Glutamatergic neuron (in vitro differentiated cells): ENCODE data around the gene PRPF38A. TPM values are rescaled to one million over a fixed set of nuclear protein-coding genes. Genes with fewer than 3 reads are reported as not detected.

Experiments used
- DNase-seq: peaks from one replicate; pipeline ENCODE4 v3.0.0; 2022
- H3K27ac Mint-ChIP-seq: one replicate; pipeline ENCODE4 v1.8.0; 2020; ENCODE audit warnings: mild to moderate bottlenecking, mixed read lengths, inconsistent platforms; ENCODE audit not compliant: unreplicated experiment
- H3K27me3 Mint-ChIP-seq: one replicate; pipeline ENCODE4 v1.8.0; 2020; ENCODE audit warnings: mild to moderate bottlenecking, moderate library complexity, mixed read lengths, inconsistent platforms; ENCODE audit not compliant: unreplicated experiment
- H3K36me3 Mint-ChIP-seq: one replicate; pipeline ENCODE4 v1.8.0; 2020; ENCODE audit warnings: mild to moderate bottlenecking, mixed read lengths, inconsistent platforms; ENCODE audit not compliant: unreplicated experiment
- H3K4me1 Mint-ChIP-seq: one replicate; pipeline ENCODE4 v1.8.0; 2020; ENCODE audit warnings: mild to moderate bottlenecking, low read depth, mixed read lengths, inconsistent platforms; ENCODE audit not compliant: unreplicated experiment
- H3K4me3 Mint-ChIP-seq: one replicate; pipeline ENCODE4 v1.8.0; 2020; ENCODE audit warnings: mild to moderate bottlenecking, mixed read lengths, inconsistent platforms; ENCODE audit not compliant: unreplicated experiment
- H3K9me3 Mint-ChIP-seq: one replicate; pipeline ENCODE4 v1.8.0; 2020; ENCODE audit warnings: mild to moderate bottlenecking, moderate library complexity, mixed read lengths, inconsistent platforms; ENCODE audit not compliant: unreplicated experiment
- total RNA-seq: library from RNA; stranded (reverse); fragmentation: NEBNext Ultra II Directional; extraction: Animal tissue kit (Norgen Biotek cat#: 25700); gene quantifications from one replicate; pipeline ENCODE4 v1.2.1, GENCODE V29; 2021; ENCODE audit not compliant: unreplicated experiment
- TF ChIP-seq, protein P1 (sequence below): fragments of 200-600 bp; sonication (generic); IDR thresholded peaks from one replicate; pipeline ENCODE4 v1.5.0; 2021; ENCODE audit not compliant: partially characterized antibody, unreplicated experiment

The PRPF38A gene
- total RNA-seq, 1 donor from 2014 or later = 41.6 TPM

DNA sequence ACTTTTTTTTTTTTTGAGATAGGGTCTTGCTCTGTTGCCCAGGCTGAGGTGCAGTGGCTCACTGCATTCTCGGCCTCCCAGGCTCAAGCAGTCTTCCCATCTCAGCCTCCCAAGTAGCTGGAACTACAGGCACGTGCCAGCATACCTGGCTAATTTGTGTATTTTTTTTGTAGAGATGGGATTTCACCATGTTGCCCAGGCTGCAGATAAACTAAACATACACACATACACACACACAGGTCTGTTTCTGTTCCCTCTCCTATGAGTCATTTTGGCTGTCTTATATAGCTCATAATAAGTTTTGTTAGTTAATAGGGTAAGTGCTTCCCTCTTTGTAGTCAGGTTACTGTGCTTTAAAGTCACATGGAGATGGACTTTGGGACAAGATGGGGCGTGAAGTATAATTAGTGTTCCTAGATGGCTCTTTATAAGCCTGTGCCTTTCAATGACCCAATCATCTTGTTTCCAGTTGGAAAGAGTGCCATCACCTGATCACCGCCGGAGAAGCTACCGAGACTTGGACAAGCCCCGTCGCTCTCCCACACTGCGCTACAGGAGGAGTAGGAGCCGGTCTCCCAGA, 9.1 kb downstream of the PRPF38A start:
- no peak for DNase-seq
- H3K4me1 Mint-ChIP-seq = no peaks in the 10 kb centered on the region
- H3K27ac Mint-ChIP-seq = no peak overlapping the region
- no peaks in the 10 kb centered on the region for H3K9me3 Mint-ChIP-seq
- no peak overlapping the region for H3K4me3 Mint-ChIP-seq
- TF ChIP-seq, protein P1, sequence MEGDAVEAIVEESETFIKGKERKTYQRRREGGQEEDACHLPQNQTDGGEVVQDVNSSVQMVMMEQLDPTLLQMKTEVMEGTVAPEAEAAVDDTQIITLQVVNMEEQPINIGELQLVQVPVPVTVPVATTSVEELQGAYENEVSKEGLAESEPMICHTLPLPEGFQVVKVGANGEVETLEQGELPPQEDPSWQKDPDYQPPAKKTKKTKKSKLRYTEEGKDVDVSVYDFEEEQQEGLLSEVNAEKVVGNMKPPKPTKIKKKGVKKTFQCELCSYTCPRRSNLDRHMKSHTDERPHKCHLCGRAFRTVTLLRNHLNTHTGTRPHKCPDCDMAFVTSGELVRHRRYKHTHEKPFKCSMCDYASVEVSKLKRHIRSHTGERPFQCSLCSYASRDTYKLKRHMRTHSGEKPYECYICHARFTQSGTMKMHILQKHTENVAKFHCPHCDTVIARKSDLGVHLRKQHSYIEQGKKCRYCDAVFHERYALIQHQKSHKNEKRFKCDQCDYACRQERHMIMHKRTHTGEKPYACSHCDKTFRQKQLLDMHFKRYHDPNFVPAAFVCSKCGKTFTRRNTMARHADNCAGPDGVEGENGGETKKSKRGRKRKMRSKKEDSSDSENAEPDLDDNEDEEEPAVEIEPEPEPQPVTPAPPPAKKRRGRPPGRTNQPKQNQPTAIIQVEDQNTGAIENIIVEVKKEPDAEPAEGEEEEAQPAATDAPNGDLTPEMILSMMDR = no peak
- H3K27me3 Mint-ChIP-seq = no peaks in the 10 kb centered on the region
- no peaks in the 10 kb centered on the region for H3K36me3 Mint-ChIP-seq

DNA sequence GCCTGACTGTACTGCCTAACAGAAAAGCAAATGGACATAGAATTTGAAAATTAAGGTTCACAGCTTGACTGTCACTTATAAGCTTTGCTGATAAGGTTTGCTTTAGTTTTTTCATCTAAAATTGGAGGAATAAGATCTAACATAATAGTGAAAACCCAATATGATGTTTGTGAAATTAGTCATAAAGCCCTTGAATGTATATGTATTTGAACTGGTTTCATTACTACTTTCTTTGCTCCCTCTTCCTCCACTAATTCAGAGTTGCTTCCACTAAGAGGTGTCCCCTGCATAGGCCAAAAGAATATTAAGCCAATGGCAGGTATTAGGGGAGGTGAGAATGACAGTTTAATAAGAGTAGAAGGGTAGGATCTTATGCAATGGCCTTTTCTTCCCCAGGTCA, 10.5 kb downstream of the PRPF38A start:
- Mint-ChIP-seq H3K36me3 (no peaks in the 10 kb centered on the region), H3K27me3 (no peaks in the 10 kb centered on the region), H3K4me3 (no peak overlapping the region), H3K27ac (no peak overlapping the region), H3K9me3 (no peaks in the 10 kb centered on the region), H3K4me1 (no peaks in the 10 kb centered on the region)
- TF ChIP-seq, protein P1 = no peak
- DNase-seq = no peak

DNA sequence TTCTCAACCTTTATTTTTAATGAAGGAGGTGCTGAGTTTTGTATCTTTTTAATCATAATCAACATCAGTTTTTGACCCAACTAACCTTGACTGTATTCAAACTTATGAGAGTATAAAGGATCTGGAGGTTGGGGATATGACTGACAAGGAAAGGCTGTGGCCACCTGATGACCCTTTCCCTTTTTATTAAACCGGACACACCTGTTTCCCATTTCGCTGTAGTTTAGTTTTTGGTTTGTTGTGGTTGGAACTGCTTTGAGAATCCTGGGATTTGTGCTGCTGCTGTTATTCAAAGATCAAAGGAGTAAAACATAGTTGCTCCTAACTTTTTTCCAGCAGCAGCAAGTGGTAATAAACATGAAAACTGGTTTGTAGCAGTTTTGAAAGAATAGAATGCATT, 12.4 kb downstream of the PRPF38A start:
- no peak for DNase-seq
- TF ChIP-seq, protein P1 = no peak
- no peaks in the 10 kb centered on the region for H3K36me3 Mint-ChIP-seq
- no peak overlapping the region for H3K4me3 Mint-ChIP-seq
- H3K9me3 Mint-ChIP-seq = no peaks in the 10 kb centered on the region
- H3K4me1 Mint-ChIP-seq = no peaks in the 10 kb centered on the region
- no peak overlapping the region for H3K27ac Mint-ChIP-seq
- H3K27me3 Mint-ChIP-seq = no peaks in the 10 kb centered on the region

DNA sequence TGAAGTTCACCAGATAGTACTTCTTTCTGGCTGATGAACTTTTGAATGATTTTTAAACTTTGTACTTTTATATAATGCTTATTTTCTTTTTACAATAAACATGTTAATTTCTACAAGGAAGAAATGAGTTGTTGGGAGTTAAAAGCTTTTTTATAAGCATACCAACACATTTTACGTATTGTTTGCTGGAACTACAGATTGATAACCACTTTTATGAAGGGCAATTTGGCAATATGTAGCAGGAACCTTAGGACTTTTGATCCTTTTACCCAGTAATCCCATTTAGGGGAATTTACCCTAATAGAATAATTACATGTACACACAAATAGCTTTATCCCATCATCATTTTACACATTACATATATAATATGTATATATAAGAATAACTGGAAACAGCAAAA, 16.3 kb downstream of the PRPF38A start:
- Mint-ChIP-seq H3K27me3 (no peaks in the 10 kb centered on the region), H3K4me1 (no peaks in the 10 kb centered on the region)

DNA sequence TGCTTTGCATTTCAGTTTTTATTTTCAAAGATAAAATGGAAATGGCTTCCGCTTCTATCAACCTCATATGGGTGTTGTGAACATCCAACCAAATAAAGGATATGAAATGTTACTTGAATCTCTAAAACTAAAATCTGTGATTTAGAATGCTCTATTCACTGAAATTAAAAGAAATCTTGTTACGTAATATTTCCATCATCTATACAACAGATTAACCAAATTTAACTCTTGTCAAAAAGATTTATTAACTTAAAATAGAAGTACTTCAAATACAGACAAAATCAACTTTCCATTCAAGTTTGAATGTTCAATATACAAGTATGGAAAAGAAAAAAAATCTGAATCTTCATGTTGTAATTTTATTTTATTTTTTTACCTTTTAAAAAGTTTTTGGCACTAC, 18.7 kb downstream of the PRPF38A start:
- Mint-ChIP-seq H3K27ac (no peak overlapping the region), H3K36me3 (no peaks in the 10 kb centered on the region), H3K4me1 (no peaks in the 10 kb centered on the region), H3K4me3 (no peak overlapping the region), H3K9me3 (no peaks in the 10 kb centered on the region), H3K27me3 (no peaks in the 10 kb centered on the region)
- TF ChIP-seq, protein P1 = no peak
- DNase-seq = no peak

More for the DNA sequence above, 16.3 kb downstream of the PRPF38A start:
- no peak overlapping the region for H3K27ac Mint-ChIP-seq
- DNase-seq = no peak
- no peaks in the 10 kb centered on the region for H3K36me3 Mint-ChIP-seq
- H3K9me3 Mint-ChIP-seq = no peaks in the 10 kb centered on the region
- no peak overlapping the region for H3K4me3 Mint-ChIP-seq
- TF ChIP-seq, protein P1 = no peak
